ENCODE measurements around the gene ATP1A1.

DNA sequence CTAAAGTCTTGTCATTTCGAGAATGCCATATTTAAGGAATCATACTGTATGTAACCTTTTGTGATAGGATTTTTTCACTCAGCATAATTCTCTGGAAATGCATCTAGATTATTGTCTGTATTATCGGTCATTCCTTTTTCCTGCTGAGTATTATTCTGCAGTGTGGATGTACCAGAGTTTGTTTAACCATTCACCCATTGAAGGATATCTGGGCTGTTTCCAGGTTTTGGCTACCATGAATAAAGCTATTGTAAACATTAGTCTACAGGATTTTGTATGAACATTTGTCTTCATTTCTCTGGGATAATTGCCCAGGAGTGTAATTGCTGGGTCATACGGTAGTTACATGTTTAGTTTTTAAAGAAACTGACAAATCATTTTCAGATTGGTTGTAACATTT is 61.8 kb downstream of the ATP1A1 start:
- TF ChIP-seq, protein P1, sequence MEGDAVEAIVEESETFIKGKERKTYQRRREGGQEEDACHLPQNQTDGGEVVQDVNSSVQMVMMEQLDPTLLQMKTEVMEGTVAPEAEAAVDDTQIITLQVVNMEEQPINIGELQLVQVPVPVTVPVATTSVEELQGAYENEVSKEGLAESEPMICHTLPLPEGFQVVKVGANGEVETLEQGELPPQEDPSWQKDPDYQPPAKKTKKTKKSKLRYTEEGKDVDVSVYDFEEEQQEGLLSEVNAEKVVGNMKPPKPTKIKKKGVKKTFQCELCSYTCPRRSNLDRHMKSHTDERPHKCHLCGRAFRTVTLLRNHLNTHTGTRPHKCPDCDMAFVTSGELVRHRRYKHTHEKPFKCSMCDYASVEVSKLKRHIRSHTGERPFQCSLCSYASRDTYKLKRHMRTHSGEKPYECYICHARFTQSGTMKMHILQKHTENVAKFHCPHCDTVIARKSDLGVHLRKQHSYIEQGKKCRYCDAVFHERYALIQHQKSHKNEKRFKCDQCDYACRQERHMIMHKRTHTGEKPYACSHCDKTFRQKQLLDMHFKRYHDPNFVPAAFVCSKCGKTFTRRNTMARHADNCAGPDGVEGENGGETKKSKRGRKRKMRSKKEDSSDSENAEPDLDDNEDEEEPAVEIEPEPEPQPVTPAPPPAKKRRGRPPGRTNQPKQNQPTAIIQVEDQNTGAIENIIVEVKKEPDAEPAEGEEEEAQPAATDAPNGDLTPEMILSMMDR (conservative IDR thresholded peaks at IDR 0.05; ENCODE audit: low read depth in 2 of 2), result no peak
- TF ChIP-seq EZH2phosphoT487 (IDR thresholded peaks at IDR 0.05; ENCODE audit: unreplicated experiment), result no peak
- no peak for TF ChIP-seq POLR2AphosphoS5 (IDR thresholded peaks at IDR 0.05; ENCODE audit: low read depth)
- no peak for TF ChIP-seq CREB1 (CRISPR knock-in tag; IDR thresholded peaks at IDR 0.05; ENCODE audit: low read depth)
- TF ChIP-seq, protein P2, sequence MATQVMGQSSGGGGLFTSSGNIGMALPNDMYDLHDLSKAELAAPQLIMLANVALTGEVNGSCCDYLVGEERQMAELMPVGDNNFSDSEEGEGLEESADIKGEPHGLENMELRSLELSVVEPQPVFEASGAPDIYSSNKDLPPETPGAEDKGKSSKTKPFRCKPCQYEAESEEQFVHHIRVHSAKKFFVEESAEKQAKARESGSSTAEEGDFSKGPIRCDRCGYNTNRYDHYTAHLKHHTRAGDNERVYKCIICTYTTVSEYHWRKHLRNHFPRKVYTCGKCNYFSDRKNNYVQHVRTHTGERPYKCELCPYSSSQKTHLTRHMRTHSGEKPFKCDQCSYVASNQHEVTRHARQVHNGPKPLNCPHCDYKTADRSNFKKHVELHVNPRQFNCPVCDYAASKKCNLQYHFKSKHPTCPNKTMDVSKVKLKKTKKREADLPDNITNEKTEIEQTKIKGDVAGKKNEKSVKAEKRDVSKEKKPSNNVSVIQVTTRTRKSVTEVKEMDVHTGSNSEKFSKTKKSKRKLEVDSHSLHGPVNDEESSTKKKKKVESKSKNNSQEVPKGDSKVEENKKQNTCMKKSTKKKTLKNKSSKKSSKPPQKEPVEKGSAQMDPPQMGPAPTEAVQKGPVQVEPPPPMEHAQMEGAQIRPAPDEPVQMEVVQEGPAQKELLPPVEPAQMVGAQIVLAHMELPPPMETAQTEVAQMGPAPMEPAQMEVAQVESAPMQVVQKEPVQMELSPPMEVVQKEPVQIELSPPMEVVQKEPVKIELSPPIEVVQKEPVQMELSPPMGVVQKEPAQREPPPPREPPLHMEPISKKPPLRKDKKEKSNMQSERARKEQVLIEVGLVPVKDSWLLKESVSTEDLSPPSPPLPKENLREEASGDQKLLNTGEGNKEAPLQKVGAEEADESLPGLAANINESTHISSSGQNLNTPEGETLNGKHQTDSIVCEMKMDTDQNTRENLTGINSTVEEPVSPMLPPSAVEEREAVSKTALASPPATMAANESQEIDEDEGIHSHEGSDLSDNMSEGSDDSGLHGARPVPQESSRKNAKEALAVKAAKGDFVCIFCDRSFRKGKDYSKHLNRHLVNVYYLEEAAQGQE (IDR thresholded peaks at IDR 0.05; ENCODE audit: unreplicated experiment), result no peak
- TF ChIP-seq EZH2 (IDR thresholded peaks at IDR 0.05; ENCODE audit: low read depth, unreplicated experiment), result no peak
- TF ChIP-seq, protein P3, sequence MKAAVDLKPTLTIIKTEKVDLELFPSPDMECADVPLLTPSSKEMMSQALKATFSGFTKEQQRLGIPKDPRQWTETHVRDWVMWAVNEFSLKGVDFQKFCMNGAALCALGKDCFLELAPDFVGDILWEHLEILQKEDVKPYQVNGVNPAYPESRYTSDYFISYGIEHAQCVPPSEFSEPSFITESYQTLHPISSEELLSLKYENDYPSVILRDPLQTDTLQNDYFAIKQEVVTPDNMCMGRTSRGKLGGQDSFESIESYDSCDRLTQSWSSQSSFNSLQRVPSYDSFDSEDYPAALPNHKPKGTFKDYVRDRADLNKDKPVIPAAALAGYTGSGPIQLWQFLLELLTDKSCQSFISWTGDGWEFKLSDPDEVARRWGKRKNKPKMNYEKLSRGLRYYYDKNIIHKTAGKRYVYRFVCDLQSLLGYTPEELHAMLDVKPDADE (IDR thresholded peaks at IDR 0.05), result no peak
- TF ChIP-seq ZNF331 (CRISPR knock-in tag; IDR thresholded peaks at IDR 0.05; ENCODE audit: low read depth), result no peak
- TF ChIP-seq JUNB (IDR thresholded peaks at IDR 0.05; ENCODE audit: unreplicated experiment), result no peak
- no peak for TF ChIP-seq ZNF114 (CRISPR knock-in tag; IDR thresholded peaks at IDR 0.05)
- no peak for TF ChIP-seq STAT1 (IDR thresholded peaks at IDR 0.05; ENCODE audit: unreplicated experiment)
- no peak for TF ChIP-seq ZNF462 (CRISPR knock-in tag; IDR thresholded peaks at IDR 0.05)
